LNCAP (cell line): ENCODE measurements around the gene KIF1A.

Source experiments
- CTCF ChIP-seq: fragments of 450-650 bp; IDR thresholded peaks from 2 replicates; pipeline ENCODE4 v1.5.1; 2017; ENCODE audit warnings: mild to moderate bottlenecking

The KIF1A gene

GRCh38 chr2:240837621-240838020 is 17.6 kb upstream of the KIF1A start:
- no peak for TF ChIP-seq CTCF

GRCh38 chr2:240836781-240837467 is 16.9 kb upstream of the KIF1A start:
- no peak for TF ChIP-seq CTCF

- TF ChIP-seq CTCF = no peak
Observed at GRCh38 chr2:240835528-240835927, 15.5 kb upstream of the KIF1A start.

GRCh38 chr2:240834377-240834975 is 14.5 kb upstream of the KIF1A start:
- no peak for TF ChIP-seq CTCF

GRCh38 chr2:240833724-240834285 is 13.8 kb upstream of the KIF1A start:
- no peak for TF ChIP-seq CTCF

GRCh38 chr2:240832921-240833494 is 13.0 kb upstream of the KIF1A start:
- TF ChIP-seq CTCF = no peak

- TF ChIP-seq CTCF = no peak
Observed at GRCh38 chr2:240832205-240832727, 12.2 kb upstream of the KIF1A start.
